Duodenal mucosa (tissue), 2 donors: ENCODE data around the gene POFUT1.

Experiments
- H3K27ac ChIP-seq: one replicate; pipeline ENCODE4 v1.7.0; 2013; ENCODE audit warnings: low read depth, low read length
- H3K27me3 ChIP-seq, 2 donors: one replicate each; pipeline ENCODE4 v1.7.0; 2013; ENCODE audit warnings: low read length in 2 of 2, control low read depth in 1 of 2; ENCODE audit not compliant: insufficient read depth in 2 of 2, control insufficient read depth in 1 of 2
- H3K36me3 ChIP-seq, 2 donors: one replicate each; pipeline ENCODE4 v1.7.0; 2013; ENCODE audit warnings: low read length in 2 of 2, control low read depth in 1 of 2; ENCODE audit not compliant: insufficient read depth in 2 of 2, control insufficient read depth in 1 of 2
- H3K4me1 ChIP-seq, 2 donors: one replicate each; pipeline ENCODE4 v1.7.0; 2013; ENCODE audit warnings: low read length in 2 of 2, control low read depth in 1 of 2; ENCODE audit not compliant: insufficient read depth in 2 of 2, control insufficient read depth in 1 of 2
- H3K4me3 ChIP-seq, 2 donors: one replicate each; pipeline ENCODE4 v1.7.0; 2013; ENCODE audit warnings: low read length in 2 of 2, low read depth in 1 of 2
- H3K9ac ChIP-seq, 2 donors: one replicate each; pipeline ENCODE4 v1.7.0; 2013; ENCODE audit warnings: low read length in 2 of 2, low read depth in 1 of 2
- H3K9me3 ChIP-seq, 2 donors: one replicate each; pipeline ENCODE4 v1.7.0; 2013; ENCODE audit warnings: low read length in 2 of 2, control low read depth in 1 of 2; ENCODE audit not compliant: control insufficient read depth in 1 of 2

Gene POFUT1

DNA sequence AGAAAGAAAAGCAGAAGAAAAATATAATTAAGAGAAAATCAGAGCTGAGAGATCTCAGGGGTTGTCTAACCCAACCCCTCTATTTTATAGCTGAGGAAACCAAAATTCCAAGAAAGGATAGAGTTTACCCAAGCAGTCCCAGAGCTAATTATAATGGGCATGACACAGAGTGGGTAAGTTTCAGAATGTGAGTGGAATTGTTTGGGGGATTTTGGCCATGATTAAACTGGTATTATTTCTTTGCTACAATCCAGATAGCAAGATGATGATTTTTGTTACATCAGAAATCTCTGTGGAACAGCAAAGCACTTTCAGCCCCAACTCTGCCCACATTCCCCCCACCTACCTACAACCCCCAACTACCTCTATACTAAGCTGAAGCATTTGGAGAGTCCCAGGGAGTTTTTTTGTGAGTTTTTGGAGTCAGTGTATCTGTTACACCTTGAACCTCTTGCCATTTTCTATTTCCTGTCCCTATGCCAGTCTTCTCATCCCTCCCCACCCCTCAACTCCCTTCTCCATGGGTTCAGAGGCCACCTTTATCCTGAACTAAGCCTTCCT is 24.7 kb downstream of the POFUT1 start:
- H3K9ac ChIP-seq = no peak overlapping the region
- peaks cover 40 to 60% of the 10 kb centered on the region in 2 donors for H3K36me3 ChIP-seq
- no peaks in the 10 kb centered on the region for H3K9me3 ChIP-seq
- peaks cover 59 to 77% of the 10 kb centered on the region in 2 donors for H3K4me1 ChIP-seq
- no peak overlapping the region for H3K27ac ChIP-seq
- H3K27me3 ChIP-seq = no peaks in the 10 kb centered on the region
- H3K4me3 ChIP-seq = no peak overlapping the region

DNA sequence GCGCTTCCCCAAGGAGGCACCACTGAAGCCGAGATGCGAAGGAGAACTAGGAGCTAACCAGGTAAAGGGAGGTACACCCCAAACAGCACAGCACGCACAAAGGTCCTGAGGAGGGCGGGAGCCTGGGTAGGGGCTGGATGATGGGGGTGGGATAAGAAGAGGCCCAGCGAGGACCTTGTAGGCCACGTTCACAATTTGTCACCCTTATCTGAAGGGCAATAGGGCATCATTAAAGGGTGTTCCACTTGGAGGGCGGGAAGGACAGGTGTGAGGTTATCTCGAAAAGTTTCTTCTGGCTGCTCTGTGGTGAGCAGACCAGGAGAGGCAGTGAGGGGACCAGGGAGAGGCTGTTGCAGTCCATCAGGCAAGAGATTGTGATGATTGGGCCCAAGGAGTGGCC is 25.6 kb downstream of the POFUT1 start:
- Histone ChIP-seq H3K9me3 (no peaks in the 10 kb centered on the region), H3K9ac (no peak overlapping the region), H3K27me3 (no peaks in the 10 kb centered on the region), H3K4me1 (peaks cover 52 to 69% of the 10 kb centered on the region in 2 donors), H3K4me3 (no peak overlapping the region), H3K27ac (no peak overlapping the region), H3K36me3 (peaks cover 37 to 57% of the 10 kb centered on the region in 2 donors)

DNA sequence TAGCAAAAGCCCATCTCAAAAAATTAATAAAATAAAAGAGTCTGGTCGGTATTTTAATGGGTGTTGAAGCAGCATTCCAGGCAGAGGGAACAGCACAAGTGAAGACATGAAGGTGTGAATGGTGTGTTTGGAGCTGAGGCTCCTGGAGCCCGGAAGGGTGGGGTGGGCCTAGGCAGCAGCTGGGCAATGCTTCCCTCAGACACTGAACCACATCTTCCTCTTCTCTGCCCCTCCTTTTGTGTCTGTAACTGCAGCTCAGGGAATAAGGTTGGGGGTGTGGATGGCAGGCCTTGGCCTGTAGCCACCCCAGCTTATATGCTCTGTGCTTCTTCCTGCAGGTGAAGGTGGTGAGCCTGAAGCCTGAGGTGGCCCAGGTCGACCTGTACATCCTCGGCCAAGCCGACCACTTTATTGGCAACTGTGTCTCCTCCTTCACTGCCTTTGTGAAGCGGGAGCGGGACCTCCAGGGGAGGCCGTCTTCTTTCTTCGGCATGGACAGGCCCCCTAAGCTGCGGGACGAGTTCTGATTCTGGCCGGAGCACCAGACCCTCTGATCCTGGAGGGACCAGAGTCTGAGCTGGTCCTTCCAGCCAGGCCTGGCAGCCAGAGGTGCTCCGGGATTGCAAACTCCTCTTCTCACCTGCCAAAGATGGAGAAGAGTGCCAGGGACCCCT is 26.6 kb downstream of the POFUT1 start:
- H3K9me3 ChIP-seq = no peaks in the 10 kb centered on the region
- H3K36me3 ChIP-seq = peaks cover 33 to 53% of the 10 kb centered on the region in 2 donors

DNA sequence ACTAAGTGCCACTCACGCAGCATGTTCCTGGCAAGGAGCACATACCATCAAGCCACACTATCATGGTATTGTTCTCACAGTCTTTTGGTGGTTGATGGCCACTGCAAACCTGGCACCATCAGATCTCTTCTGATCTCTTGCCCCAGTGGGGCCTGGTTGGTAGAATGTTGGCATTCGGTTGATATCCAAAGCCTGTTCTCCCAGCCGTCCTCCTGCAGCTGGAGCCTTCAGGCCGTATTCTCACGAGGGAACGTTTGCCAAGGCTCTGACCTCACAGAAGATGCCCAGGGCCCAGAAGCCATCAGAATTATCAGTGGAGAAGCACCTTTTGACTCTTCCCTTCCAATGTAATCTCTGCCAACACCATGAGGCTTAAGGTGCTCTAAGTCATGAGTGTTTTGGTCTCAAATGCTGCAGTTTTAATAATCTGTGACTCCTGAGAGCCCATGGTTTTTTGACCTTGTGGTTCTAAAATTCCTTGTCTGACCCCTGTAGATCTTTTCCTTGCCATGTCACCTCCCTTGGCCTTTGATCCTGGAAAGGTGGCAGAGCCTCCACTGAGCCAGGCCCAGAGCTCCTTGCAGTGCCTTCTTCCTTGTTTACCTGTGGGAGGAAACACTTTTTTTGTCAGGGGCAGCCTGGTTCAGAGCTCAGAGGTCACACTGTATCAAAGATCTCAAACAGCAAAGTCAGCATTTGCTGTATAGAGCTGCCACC is 27.8 kb downstream of the POFUT1 start:
- Histone ChIP-seq H3K27me3 (no peaks in the 10 kb centered on the region), H3K9ac (no peak overlapping the region), H3K4me3 (no peak overlapping the region), H3K36me3 (peaks cover 33 to 53% of the 10 kb centered on the region in 2 donors), H3K9me3 (no peaks in the 10 kb centered on the region), H3K4me1 (peaks cover 41 to 54% of the 10 kb centered on the region in 2 donors), H3K27ac (no peak overlapping the region)

More for the DNA sequence above, 26.6 kb downstream of the POFUT1 start:
- Histone ChIP-seq H3K27ac (no peak overlapping the region), H3K9ac (no peak overlapping the region), H3K4me3 (no peak overlapping the region), H3K27me3 (no peaks in the 10 kb centered on the region), H3K4me1 (peaks cover 45 to 59% of the 10 kb centered on the region in 2 donors)

DNA sequence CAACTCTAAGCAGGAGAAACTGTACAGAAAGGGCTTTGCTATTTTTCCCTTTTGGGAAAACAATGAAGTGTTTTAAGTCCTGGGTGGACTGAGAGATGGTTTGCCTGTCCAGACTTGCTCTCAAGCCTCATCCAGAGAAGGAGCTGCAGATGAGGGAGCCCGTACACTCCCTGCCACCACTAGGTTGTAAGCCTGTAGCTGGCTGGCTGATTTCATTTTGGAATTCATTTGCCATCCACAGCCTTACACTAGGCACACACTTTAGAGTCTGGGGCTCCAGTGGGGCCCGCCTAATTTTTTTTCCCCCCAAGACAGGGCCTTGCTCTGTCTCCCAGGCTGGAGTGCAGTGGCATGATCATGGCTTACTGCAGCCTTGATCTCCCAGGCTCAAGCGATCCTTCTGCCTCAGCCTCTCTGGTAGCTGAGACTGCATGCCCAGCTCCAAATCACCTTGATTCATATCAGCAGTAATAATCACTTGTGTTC is 28.4 kb downstream of the POFUT1 start:
- H3K9ac ChIP-seq = peak overlapping the region in 1 of 2 donors; percentile 22
- peaks cover 30 to 47% of the 10 kb centered on the region in 2 donors for H3K36me3 ChIP-seq
- no peak overlapping the region for H3K27ac ChIP-seq

DNA sequence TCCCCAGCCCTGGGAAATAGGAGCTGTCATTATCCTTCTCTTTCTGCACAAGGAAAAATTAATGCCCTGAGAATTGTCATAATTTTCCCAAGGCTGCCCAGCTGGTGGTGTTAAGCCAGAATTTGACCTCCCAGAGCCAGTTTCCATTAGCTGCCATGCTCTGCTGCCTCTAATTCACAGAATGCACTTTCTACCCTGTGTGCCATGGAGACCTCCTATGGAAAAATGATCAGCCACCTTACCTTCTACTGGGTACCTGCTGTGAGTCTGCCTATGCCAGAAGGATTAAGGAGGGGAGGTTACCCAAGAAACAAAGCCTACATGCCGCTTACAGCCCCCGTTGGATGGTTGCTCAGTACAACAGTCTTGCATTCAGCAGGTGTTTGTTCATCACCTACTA is 29.1 kb downstream of the POFUT1 start:
- peaks cover 41 to 53% of the 10 kb centered on the region in 2 donors for H3K4me1 ChIP-seq
- peak overlapping the region in 1 of 2 donors; percentile 22 for H3K9ac ChIP-seq
- no peak overlapping the region for H3K27ac ChIP-seq
- no peaks in the 10 kb centered on the region for H3K9me3 ChIP-seq
- no peak overlapping the region for H3K4me3 ChIP-seq
- peaks cover 24 to 41% of the 10 kb centered on the region in 2 donors for H3K36me3 ChIP-seq
- H3K27me3 ChIP-seq = no peaks in the 10 kb centered on the region

More for the DNA sequence above, 28.4 kb downstream of the POFUT1 start:
- no peaks in the 10 kb centered on the region for H3K9me3 ChIP-seq
- peaks cover 41 to 54% of the 10 kb centered on the region in 2 donors for H3K4me1 ChIP-seq
- no peak overlapping the region for H3K4me3 ChIP-seq
- H3K27me3 ChIP-seq = no peaks in the 10 kb centered on the region

DNA sequence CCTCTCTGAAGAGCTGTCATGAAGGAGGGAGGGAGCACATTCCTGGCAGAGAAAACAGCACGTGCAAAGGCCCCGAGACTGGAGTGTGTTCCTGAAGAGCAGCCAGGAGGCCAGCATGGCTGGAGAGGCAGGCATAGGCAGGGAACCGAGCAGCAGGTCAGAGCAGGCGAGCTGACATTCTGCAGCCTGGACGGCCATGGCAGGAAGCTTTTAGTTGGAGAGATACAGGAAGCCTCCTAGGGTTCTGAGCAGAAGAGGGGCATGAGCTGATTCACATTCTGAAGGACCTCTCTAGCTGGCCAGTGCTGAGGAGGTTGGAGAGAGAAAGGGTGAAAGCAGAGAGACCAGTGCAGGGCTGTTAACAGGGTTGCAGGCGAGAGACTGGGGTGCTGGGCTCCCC is 29.7 kb downstream of the POFUT1 start:
- H3K27me3 ChIP-seq = no peaks in the 10 kb centered on the region
- H3K9me3 ChIP-seq = no peaks in the 10 kb centered on the region
- H3K27ac ChIP-seq = no peak overlapping the region
- H3K4me1 ChIP-seq = peaks cover 36 to 47% of the 10 kb centered on the region in 2 donors
- peaks cover 24 to 36% of the 10 kb centered on the region in 2 donors for H3K36me3 ChIP-seq
- H3K4me3 ChIP-seq = no peak overlapping the region
- H3K9ac ChIP-seq = no peak overlapping the region

DNA sequence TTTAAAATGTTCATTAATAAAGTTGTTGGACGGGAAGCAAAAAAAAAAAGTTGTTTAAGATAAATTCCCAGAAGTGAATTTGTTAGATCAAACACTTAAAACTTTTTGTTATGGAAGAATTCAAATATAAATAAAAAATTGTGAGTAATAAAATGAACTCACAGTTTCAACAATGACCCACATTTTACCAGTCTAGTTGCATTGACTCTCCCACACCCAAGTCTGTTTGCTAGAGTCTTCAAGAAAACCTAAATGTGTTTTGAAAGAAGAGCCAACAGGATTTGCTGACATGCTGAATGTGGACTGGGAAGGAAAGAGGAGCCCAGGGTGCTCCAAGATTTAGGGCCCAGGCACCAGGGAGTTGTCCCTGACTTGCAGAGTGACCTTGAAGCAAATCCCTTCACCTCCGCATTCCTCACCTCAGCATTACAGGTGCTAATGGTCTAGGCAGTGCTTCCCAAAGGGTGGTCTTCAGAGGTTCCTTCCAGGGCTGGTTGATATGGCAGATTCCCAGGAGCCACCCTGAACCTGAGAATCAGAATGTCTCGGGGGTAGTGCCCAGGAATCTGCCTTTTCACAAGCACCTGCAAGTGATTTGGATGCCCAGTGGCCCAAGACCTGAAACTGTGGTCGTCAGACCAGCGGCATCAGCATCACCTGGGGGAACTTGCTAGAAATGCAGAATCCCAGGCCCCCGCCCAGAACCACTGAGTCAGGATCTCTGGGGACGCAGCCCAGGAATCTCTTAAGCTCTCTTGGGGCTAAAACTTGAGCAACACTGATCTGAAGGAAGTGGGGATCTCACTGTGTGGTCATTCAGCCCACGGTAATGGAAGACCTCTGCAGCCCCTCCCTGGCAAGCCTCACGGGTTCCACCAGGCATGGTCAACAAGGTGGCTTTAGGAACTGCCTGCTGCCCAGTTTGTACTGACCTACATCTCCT is 31.1 kb downstream of the POFUT1 start:
- H3K4me1 ChIP-seq = peaks cover 23 to 37% of the 10 kb centered on the region in 2 donors
- H3K9me3 ChIP-seq = no peaks in the 10 kb centered on the region
- peaks cover 12 to 23% of the 10 kb centered on the region in 2 donors for H3K36me3 ChIP-seq
- H3K9ac ChIP-seq = no peak overlapping the region
- H3K27ac ChIP-seq = no peak overlapping the region
- no peaks in the 10 kb centered on the region for H3K27me3 ChIP-seq
- H3K4me3 ChIP-seq = no peak overlapping the region

DNA sequence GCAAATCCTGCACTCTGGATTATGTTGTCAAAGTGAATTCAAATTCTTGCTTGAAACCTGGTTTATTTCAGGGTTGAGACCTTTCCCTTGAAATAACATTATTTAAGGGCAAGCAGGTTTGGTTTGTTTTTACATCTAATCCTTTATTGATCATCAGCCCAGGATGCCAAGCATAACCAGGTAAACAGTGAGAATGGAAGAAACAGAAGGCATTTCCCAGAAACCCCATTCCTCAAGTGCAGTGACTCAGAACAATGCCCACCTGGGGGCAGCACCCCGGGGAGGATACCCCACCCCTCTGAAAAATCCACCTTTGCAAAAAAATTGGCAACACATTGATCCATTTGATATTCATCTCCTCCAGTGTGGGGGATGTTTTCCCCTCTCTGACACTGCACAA is 32.5 kb downstream of the POFUT1 start:
- Histone ChIP-seq H3K27ac (no peak overlapping the region), H3K4me3 (no peak overlapping the region), H3K36me3 (peaks cover 1 to 12% of the 10 kb centered on the region in 2 donors), H3K27me3 (no peaks in the 10 kb centered on the region), H3K9ac (no peak overlapping the region), H3K4me1 (peaks cover 27 to 29% of the 10 kb centered on the region in 2 donors), H3K9me3 (no peaks in the 10 kb centered on the region)
